K562 (cell line): ENCODE measurements around the gene CCDC82. TPM values are rescaled to one million over a fixed set of nuclear protein-coding genes. Genes with fewer than 3 reads are reported as not detected.
A peak's percentile ranks its signal among the peaks of the same experiment; 100 is the strongest.

Experiments used
- DEAF1 ChIP-seq: fragments of 450-650 bp; formaldehyde crosslinking; IDR thresholded peaks from 2 replicates; pipeline ENCODE4 v1.4.0; 2020; ENCODE audit warnings: mild to moderate bottlenecking, moderate library complexity
- ESRRB ChIP-seq: fragments of 250-450 bp; sonication (Bioruptor Pico); IDR thresholded peaks from 2 replicates; pipeline ENCODE4 v1.5.0; 2020; ENCODE audit warnings: mild to moderate bottlenecking, moderate library complexity, borderline replicate concordance
- KLF16 ChIP-seq: IDR thresholded peaks from 2 replicates; pipeline ENCODE4 v1.6.1; 2016; ENCODE audit warnings: antibody characterized with exemption
- NONO ChIP-seq, 2 experiments: fragments of 200-400 bp in 1 of 2; fragments of 450-650 bp in 1 of 2; formaldehyde crosslinking in 1 of 2; IDR thresholded peaks; 2 replicates each; pipeline ENCODE4 v1.6.1; 2017; ENCODE audit warnings: low read depth in 2 of 2, mild to moderate bottlenecking in 2 of 2, moderate library complexity in 2 of 2, low read length in 1 of 2
- PKNOX1 ChIP-seq: fragments of 450-650 bp; IDR thresholded peaks from 2 replicates; pipeline ENCODE4 v1.6.1; 2016
- RAD21 ChIP-seq, 2 experiments: fragments of 250-450 bp in 1 of 2; fragments of 450-650 bp in 1 of 2; sonication (Bioruptor Pico) in 1 of 2; formaldehyde crosslinking in 1 of 2; IDR thresholded peaks in 1 of 2; conservative IDR thresholded peaks in 1 of 2; 2 replicates each; pipeline versions ENCODE4 v1.4.0 to v1.8.0; 2020 to 2022; ENCODE audit warnings: mild to moderate bottlenecking in 2 of 2, moderate library complexity in 1 of 2
- RBM22 ChIP-seq: fragments of 200-400 bp; formaldehyde crosslinking; IDR thresholded peaks from 2 replicates; pipeline ENCODE4 v1.6.1; 2018; ENCODE audit warnings: low read length, low read depth; ENCODE audit not compliant: poor library complexity, severe bottlenecking
- RBM25 ChIP-seq: fragments of 200-400 bp; formaldehyde crosslinking; IDR thresholded peaks from 2 replicates; pipeline ENCODE4 v1.6.1; 2018; ENCODE audit warnings: low read length, low read depth, moderate library complexity; ENCODE audit not compliant: severe bottlenecking
- REST ChIP-seq, 2 experiments: fragments of 450-650 bp; formaldehyde crosslinking in 1 of 2; IDR thresholded peaks; 2 replicates each; pipeline versions ENCODE4 v1.4.0 to v1.6.1; 2014 to 2020; ENCODE audit warnings: mild to moderate bottlenecking in 2 of 2, borderline replicate concordance in 1 of 2, low read depth in 1 of 2
- SMAD4 ChIP-seq: fragments of 250-450 bp; sonication (Bioruptor Pico); conservative IDR thresholded peaks from 2 replicates; pipeline ENCODE4 v1.8.0; 2021; ENCODE audit warnings: inconsistent platforms, mild to moderate bottlenecking, moderate library complexity
- SMARCA5 ChIP-seq: fragments of 450-650 bp; IDR thresholded peaks from 2 replicates; pipeline ENCODE4 v1.6.1; 2016
- TBP ChIP-seq: optimal IDR thresholded peaks from 2 replicates; pipeline ENCODE3; 2011; ENCODE audit warnings: low read depth, low read length, improper control_type of control experiment
- ZFP36 ChIP-seq: fragments of 150-350 bp; IDR thresholded peaks from 2 replicates; pipeline ENCODE4 v1.6.1; 2018; ENCODE audit warnings: low read length, low read depth; ENCODE audit not compliant: partially characterized antibody
- polyA plus RNA-seq, 8 experiments: library from polyadenylated mRNA; depleted of rRNA in 4 of 8; stranded (reverse) in 5 of 8; unstranded in 3 of 8; fragments of >200 nt; fragmentation: Nextera tagmentation in 2 of 8; fragmentation: Illumina TruSeq in 1 of 8; extraction: Ambion mirVana in 2 of 8; extraction: Trizol in 1 of 8; gene quantifications; 2 replicates each; pipeline versions ENCODE4 v1.2.1 to v1.2.3, GENCODE V29; 2011 to 2014; ENCODE audit warnings: inconsistent platforms in 1 of 8, missing spikeins in 1 of 8
- total RNA-seq, 7 experiments: library from RNA; depleted of rRNA in 6 of 7; stranded (reverse); fragments of >200 nt in 6 of 7; fragmentation: Illumina TruSeq in 2 of 7; extraction: Trizol in 2 of 7; gene quantifications; 2 replicates each; pipeline versions ENCODE4 v1.2.1 to v1.2.3, GENCODE V29; 2011 to 2021; ENCODE audit warnings: low replicate concordance in 1 of 7
- TF ChIP-seq, protein P1 (sequence below): sonication (generic); formaldehyde crosslinking; IDR thresholded peaks from 2 replicates; pipeline ENCODE4 v1.8.1; 2022; ENCODE audit warnings: missing genetic modification reagents

CCDC82 gene
- total and polyA plus RNA-seq, 9 of the 15 experiments (the other 6 are each of a cell fraction or from before 2014, with no cell fraction given), result 12.5 to 51.3 (median 24.5) TPM

DNA sequence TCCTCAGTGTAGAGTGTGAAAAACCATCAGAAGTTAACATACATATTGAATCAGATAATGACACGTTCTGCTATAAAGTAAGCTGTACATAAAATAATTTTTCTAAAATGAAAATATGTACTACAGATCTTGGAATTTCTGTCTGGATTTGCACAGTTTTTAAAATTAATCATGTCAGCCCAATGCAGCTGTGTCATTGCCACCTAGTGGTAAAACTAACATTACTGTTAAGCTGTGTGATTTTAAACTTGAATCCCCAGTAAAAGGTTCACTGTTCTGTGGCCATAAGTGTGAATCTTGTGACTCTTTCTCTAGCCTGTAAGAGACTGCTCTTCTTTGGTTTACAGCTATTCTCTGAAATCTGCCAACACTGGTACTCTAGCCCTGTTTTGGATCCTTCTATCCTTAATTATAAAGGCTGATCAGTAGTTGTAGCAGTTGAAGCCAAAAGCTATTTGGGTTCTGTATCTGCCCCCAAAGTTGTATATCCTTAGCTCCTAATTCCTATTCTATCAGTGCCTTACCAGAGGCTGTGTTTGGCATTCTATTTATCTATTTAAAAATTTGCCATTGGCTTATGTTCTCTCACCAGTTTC, 4.1 kb upstream of the CCDC82 start (continued):
- TF ChIP-seq RBM22 (no peak), PKNOX1 (peak; percentile 57; the same call in 1 of the 2 replicates), SMAD4 (CRISPR knock-in tag) (0 out of 2 replicates have a peak, but pooled peaks have one; percentile 16), RBM25 (peak; percentile 6), DEAF1 (CRISPR knock-in tag) (0 out of 2 replicates have a peak, but pooled peaks have one; percentile 14), KLF16 (0 out of 2 replicates have a peak, but pooled peaks have one; percentile 36), REST (IDR thresholded peaks at IDR 0.05; ENCODE audit: borderline replicate concordance) (peak; percentile 26; the same call in 1 of the 2 replicates), REST (CRISPR knock-in tag; IDR thresholded peaks at IDR 0.05; ENCODE audit: low read depth) (no peak), RAD21 (CRISPR knock-in tag; conservative IDR thresholded peaks at IDR 0.05 in 1 of 2, IDR thresholded peaks at IDR 0.05 in 1 of 2) (peak; percentile 60 to 81), NONO (IDR thresholded peaks at IDR 0.05; ENCODE audit: low read depth in 2 of 2, low read length in 1 of 2) (0 out of 4 replicates have a peak, but pooled peaks of 1 of the 2 experiments have one; percentile 7), ESRRB (CRISPR knock-in tag) (no peak), TBP (no peak), SMARCA5 (no peak), ZFP36 (no peak)
- TF ChIP-seq, protein P1, sequence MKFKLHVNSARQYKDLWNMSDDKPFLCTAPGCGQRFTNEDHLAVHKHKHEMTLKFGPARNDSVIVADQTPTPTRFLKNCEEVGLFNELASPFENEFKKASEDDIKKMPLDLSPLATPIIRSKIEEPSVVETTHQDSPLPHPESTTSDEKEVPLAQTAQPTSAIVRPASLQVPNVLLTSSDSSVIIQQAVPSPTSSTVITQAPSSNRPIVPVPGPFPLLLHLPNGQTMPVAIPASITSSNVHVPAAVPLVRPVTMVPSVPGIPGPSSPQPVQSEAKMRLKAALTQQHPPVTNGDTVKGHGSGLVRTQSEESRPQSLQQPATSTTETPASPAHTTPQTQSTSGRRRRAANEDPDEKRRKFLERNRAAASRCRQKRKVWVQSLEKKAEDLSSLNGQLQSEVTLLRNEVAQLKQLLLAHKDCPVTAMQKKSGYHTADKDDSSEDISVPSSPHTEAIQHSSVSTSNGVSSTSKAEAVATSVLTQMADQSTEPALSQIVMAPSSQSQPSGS (CRISPR knock-in tag), result no peak
